Panc1 (cell line): ENCODE data around the gene RNF6. TPM values are rescaled to one million over a fixed set of nuclear protein-coding genes. Genes with fewer than 3 reads are reported as not detected.

Experiments used
- ATAC-seq: fragments of 200-7000 bp; cut with Tn5 transposase; 2 replicates; pipeline ENCODE4 v1.9.1; 2020; ENCODE audit warnings: mild to moderate bottlenecking, moderate library complexity
- BruUV-seq: library from RNA; stranded (reverse); fragments of 400-500 nt; replicated peaks from 2 replicates; lab custom pipeline; 2021; lab: Mats Ljungman, UMichigan
- CTCF ChIA-PET: fragments of 300-600 bp; sonication (Branson Sonifier 250); formaldehyde crosslinking; loops from one replicate; lab custom pipeline; 2022; ENCODE audit warnings: antibody characterized with exemption; lab: Charles Lee
- POLR2A ChIA-PET: fragments of 300-600 bp; sonication (Branson Sonifier 250); formaldehyde crosslinking; loops from one replicate; lab custom pipeline; 2022; ENCODE audit warnings: antibody characterized with exemption; lab: Charles Lee
- DNase-seq: peaks from one replicate; pipeline ENCODE4 v3.0.0-alpha.2; 2010; ENCODE audit warnings: low read depth, low spot score
- H3K27ac ChIP-seq: 2 replicates; pipeline ENCODE4 v1.5.1; 2011; ENCODE audit warnings: mild to moderate bottlenecking, low read length, inconsistent platforms
- H3K27me3 ChIP-seq: fragments of 200-500 bp; sonication (Bioruptor generic); 2 replicates; pipeline ENCODE4 v1.6.0; 2014; ENCODE audit warnings: low read length, inconsistent platforms; ENCODE audit not compliant: control insufficient read depth, insufficient read depth
- H3K36me3 ChIP-seq: fragments of 200-500 bp; sonication (Bioruptor generic); 2 replicates; pipeline ENCODE4 v1.5.1; 2014; ENCODE audit warnings: inconsistent platforms, mild to moderate bottlenecking, low read length, moderate library complexity; ENCODE audit not compliant: control insufficient read depth, insufficient read depth
- H3K4me1 ChIP-seq: 2 replicates; pipeline ENCODE4 v1.5.1; 2011; ENCODE audit warnings: inconsistent platforms, mild to moderate bottlenecking, low read length, moderate library complexity; ENCODE audit not compliant: control insufficient read depth, insufficient read depth
- H3K4me3 ChIP-seq, 2 experiments: 2 replicates each; pipeline ENCODE4 v1.5.1; 2011 to 2012; ENCODE audit warnings: low read depth in 2 of 2, low read length in 2 of 2, mild to moderate bottlenecking in 2 of 2, inconsistent platforms in 1 of 2, moderate library complexity in 1 of 2
- H3K9me3 ChIP-seq: fragments of 200-500 bp; sonication (Bioruptor generic); 2 replicates; pipeline ENCODE4 v1.5.1; 2014; ENCODE audit warnings: low read depth, mild to moderate bottlenecking, inconsistent platforms, low read length, moderate library complexity; ENCODE audit not compliant: control insufficient read depth, insufficient read depth
- POLR2AphosphoS5 ChIP-seq: IDR thresholded peaks from 2 replicates; pipeline ENCODE4 v1.6.1; 2012; ENCODE audit warnings: mild to moderate bottlenecking, low read depth, low read length, moderate library complexity
- SIN3A ChIP-seq: IDR thresholded peaks from 2 replicates; pipeline ENCODE4 v1.6.1; 2012; ENCODE audit warnings: low read depth, mild to moderate bottlenecking, low read length, moderate library complexity, borderline replicate concordance; ENCODE audit not compliant: insufficient read depth
- TCF7L2 ChIP-seq: IDR thresholded peaks from 2 replicates; pipeline ENCODE4 v1.6.1; 2011; ENCODE audit warnings: mild to moderate bottlenecking, low read depth, low read length, inconsistent platforms
- in situ Hi-C: cut with HindIII; loops from 2 replicates; pipeline ENCODE4 v1.10.0; 2016; ENCODE audit warnings: low sequenced_read_pairs, low pct_unique_long_range_greater_than_20kb
- intact Hi-C: fragments of 100-400 bp; cut with micrococcal nuclease; formaldehyde crosslinking; loops from one replicate; pipeline ENCODE4 v1.10.0; 2022; ENCODE audit not compliant: unreplicated experiment
- total RNA-seq: library from RNA; stranded (reverse); gene quantifications from one replicate; pipeline ENCODE4 v1.2.1, GENCODE V29; 2021; ENCODE audit not compliant: unreplicated experiment
- TF ChIP-seq, protein P1 (sequence below): fragments of 450-650 bp; IDR thresholded peaks from 2 replicates; pipeline ENCODE4 v1.5.1; 2017; ENCODE audit warnings: mild to moderate bottlenecking
- TF ChIP-seq, protein P2 (sequence below), 2 experiments: IDR thresholded peaks; 2 replicates each; pipeline ENCODE4 v1.6.1; 2011 to 2012; ENCODE audit warnings: low read depth in 2 of 2, control low read depth in 1 of 2, low read length in 1 of 2, mild to moderate bottlenecking in 1 of 2, moderate library complexity in 1 of 2; ENCODE audit not compliant: insufficient read depth in 1 of 2

The RNF6 gene
- total RNA-seq, 1 experiment from 2014 or later = 38.0 TPM

DNA sequence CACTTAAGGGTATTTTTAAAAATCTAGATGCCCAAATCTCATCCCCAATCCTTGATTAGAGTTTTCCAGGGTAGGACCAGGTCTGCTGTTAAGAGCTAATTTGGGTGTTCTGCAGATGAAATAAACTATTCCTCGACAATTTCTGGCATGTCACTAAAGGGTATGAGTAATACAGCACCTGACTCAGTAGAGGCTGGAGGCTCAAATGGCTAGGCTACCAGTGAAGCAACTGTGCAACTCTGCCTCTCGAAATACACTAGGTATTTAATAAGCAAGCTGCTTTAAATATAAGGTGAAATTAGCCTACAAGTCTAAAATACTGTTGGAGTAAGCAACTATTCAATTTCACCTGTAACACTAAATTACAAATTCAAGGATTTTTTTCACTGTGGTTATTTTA lies 1.5 kb downstream of the RNF6 start:
- no TSS peak for BruUV-seq
- no peaks in the 10 kb centered on the region for H3K9me3 ChIP-seq
- intact Hi-C loops (no loop called here), in situ Hi-C loops (no loop called here)
- ChIA-PET POLR2A (interaction anchor here (0.7 kb wide), 1 partner anchor 267 kb away, joined by 3 read pairs; no protein-coding TSS in a partner anchor), CTCF (no interaction called here)
- peak overlapping the region; percentile 95 for H3K27ac ChIP-seq
- H3K36me3 ChIP-seq = peaks cover 35% of the 10 kb centered on the region
- H3K4me3 ChIP-seq = peak overlapping the region; percentile 82 to 92
- TF ChIP-seq, protein P1, sequence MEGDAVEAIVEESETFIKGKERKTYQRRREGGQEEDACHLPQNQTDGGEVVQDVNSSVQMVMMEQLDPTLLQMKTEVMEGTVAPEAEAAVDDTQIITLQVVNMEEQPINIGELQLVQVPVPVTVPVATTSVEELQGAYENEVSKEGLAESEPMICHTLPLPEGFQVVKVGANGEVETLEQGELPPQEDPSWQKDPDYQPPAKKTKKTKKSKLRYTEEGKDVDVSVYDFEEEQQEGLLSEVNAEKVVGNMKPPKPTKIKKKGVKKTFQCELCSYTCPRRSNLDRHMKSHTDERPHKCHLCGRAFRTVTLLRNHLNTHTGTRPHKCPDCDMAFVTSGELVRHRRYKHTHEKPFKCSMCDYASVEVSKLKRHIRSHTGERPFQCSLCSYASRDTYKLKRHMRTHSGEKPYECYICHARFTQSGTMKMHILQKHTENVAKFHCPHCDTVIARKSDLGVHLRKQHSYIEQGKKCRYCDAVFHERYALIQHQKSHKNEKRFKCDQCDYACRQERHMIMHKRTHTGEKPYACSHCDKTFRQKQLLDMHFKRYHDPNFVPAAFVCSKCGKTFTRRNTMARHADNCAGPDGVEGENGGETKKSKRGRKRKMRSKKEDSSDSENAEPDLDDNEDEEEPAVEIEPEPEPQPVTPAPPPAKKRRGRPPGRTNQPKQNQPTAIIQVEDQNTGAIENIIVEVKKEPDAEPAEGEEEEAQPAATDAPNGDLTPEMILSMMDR = no peak
- TF ChIP-seq SIN3A (no peak), TCF7L2 (no peak), POLR2AphosphoS5 (no peak)
- TF ChIP-seq, protein P2, sequence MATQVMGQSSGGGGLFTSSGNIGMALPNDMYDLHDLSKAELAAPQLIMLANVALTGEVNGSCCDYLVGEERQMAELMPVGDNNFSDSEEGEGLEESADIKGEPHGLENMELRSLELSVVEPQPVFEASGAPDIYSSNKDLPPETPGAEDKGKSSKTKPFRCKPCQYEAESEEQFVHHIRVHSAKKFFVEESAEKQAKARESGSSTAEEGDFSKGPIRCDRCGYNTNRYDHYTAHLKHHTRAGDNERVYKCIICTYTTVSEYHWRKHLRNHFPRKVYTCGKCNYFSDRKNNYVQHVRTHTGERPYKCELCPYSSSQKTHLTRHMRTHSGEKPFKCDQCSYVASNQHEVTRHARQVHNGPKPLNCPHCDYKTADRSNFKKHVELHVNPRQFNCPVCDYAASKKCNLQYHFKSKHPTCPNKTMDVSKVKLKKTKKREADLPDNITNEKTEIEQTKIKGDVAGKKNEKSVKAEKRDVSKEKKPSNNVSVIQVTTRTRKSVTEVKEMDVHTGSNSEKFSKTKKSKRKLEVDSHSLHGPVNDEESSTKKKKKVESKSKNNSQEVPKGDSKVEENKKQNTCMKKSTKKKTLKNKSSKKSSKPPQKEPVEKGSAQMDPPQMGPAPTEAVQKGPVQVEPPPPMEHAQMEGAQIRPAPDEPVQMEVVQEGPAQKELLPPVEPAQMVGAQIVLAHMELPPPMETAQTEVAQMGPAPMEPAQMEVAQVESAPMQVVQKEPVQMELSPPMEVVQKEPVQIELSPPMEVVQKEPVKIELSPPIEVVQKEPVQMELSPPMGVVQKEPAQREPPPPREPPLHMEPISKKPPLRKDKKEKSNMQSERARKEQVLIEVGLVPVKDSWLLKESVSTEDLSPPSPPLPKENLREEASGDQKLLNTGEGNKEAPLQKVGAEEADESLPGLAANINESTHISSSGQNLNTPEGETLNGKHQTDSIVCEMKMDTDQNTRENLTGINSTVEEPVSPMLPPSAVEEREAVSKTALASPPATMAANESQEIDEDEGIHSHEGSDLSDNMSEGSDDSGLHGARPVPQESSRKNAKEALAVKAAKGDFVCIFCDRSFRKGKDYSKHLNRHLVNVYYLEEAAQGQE (IDR thresholded peaks at IDR 0.05; ENCODE audit: insufficient read depth in 1 of 2, low read depth in 2 of 2, low read length in 1 of 2) = no peak
- H3K4me1 ChIP-seq = peaks cover 10% of the 10 kb centered on the region
- peak; percentile 5 for DNase-seq
- ATAC-seq = no peak
- no peaks in the 10 kb centered on the region for H3K27me3 ChIP-seq

DNA sequence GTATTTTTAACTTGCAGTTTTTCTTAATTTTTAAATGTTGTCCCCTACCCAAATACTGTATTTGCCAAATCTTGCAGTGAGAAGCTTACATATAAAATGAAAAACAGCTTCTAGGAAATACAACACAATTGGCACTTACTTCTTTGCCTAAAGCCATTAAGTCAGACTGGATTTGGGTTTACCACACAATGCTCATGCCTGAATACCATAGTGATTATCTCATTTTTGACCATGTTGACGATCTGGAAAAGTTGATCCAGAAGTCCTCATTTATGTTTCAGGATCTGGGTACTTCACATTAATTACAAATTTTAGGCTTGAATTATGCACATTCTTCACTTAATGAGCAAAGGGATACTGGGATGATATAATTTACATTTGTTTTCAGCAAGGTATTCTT lies 2.4 kb downstream of the RNF6 start:
- ChIA-PET POLR2A (no interaction called here), CTCF (no interaction called here)
- H3K4me1 ChIP-seq = peaks cover 10% of the 10 kb centered on the region
- BruUV-seq = no TSS peak
- H3K27ac ChIP-seq = no peak overlapping the region
- peaks cover 44% of the 10 kb centered on the region for H3K36me3 ChIP-seq
- intact Hi-C loops (no loop called here), in situ Hi-C loops (no loop called here)
- no peak overlapping the region for H3K4me3 ChIP-seq
- no peaks in the 10 kb centered on the region for H3K9me3 ChIP-seq
- H3K27me3 ChIP-seq = no peaks in the 10 kb centered on the region
- DNase-seq (no peak), ATAC-seq (no peak)
- TF ChIP-seq TCF7L2 (no peak), SIN3A (no peak), POLR2AphosphoS5 (no peak)
- TF ChIP-seq, protein P2 (IDR thresholded peaks at IDR 0.05; ENCODE audit: insufficient read depth in 1 of 2, low read depth in 2 of 2, low read length in 1 of 2) = no peak
- TF ChIP-seq, protein P1 = no peak
